Articular chondrocyte of knee joint (primary cell): Measurements from ENCODE around the gene CCNY. TPM values are rescaled to one million over a fixed set of nuclear protein-coding genes. Genes with fewer than 3 reads are reported as not detected.

Experiments
- total RNA-seq: library from RNA; depleted of rRNA; stranded (reverse); fragments of >200 nt; gene quantifications from 2 replicates; pipeline ENCODE4 v1.2.3, GENCODE V29; 2012

CCNY gene
- 54.6 and 57.0 TPM in 2 replicates for total RNA-seq

DNA sequence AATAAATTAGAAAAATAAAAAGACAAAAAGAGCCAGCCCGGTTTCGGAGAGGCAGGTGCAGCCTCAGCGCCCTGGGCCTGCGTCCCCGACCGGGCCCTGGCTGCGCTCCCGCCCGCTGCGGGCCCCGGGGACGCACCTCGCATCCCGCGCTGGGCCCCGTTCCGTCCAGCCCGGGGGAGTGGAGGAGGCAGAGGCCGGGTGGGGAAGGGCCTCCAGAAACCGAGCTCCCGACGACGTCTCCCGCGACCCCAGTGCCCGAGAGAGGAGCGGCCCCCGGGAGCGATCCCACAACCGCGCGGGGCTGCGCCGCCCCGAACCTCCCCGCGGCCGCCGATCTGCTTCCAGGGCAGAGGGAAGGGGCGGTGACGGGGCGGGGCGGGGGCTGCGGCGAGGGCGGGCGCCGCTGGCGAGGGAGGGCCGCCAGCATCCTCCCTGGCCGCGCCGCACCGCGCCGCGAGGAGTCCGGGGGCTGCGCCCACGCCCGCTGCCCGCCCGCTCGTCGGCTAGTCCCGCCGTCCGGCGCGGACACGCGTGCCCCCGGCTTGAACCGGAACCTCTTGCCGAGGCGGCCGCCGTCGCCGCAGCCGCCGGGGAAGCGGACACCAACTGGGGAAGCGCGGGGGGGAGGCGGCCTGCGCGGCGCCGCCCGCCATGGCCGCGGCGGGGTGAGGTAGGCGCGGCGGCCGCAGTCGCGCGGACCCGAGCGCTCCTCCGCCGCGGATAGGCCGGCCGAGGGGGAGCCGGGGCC lies at the start of gene CCNY:
Gene CCNY, plus strand, starts transcription at position 426 of the 748 bp plus-strand sequence. CDS start 545 bp downstream, outside the sequence.

GRCh38 chr10:35605191-35605590 lies 268.9 kb downstream of the CCNY start, which contains the start of gene GJD4:
GJD4 (plus strand) TSS chr10:35605341; CDS start chr10:35605568, 227 bp downstream.

Other genes starting within 250 kb of the CCNY start
- 37.6 and 40.2 TPM in 2 replicates for gene CUL2, start 246.2 kb upstream of the CCNY start, total RNA-seq
- gene CREM, start 209.7 kb upstream of the CCNY start, total RNA-seq, result 33.1 and 38.0 TPM in 2 replicates